ENCODE data around the gene TMEM204. TPM values are rescaled to one million over a fixed set of nuclear protein-coding genes. Genes with fewer than 3 reads are reported as not detected.

The TMEM204 gene
- polyA plus RNA-seq, 1 donor from 2014 or later, result not detected

- no peak overlapping the region for H3K4me3 ChIP-seq (ENCODE audit: low read length)
Measured at GRCh38 chr16:1537763-1538289, 4.4 kb downstream of the TMEM204 start.

GRCh38 chr16:1538804-1539520, 5.5 kb downstream of the TMEM204 start:
- H3F3A ChIP-seq (ENCODE audit: insufficient read depth, low read length, poor library complexity, severe bottlenecking), result no peaks in the 10 kb centered on the region
- no peaks in the 10 kb centered on the region for H3K9me2 ChIP-seq (ENCODE audit: insufficient read depth, low read length)
- no peak overlapping the region for H2AFZ ChIP-seq (ENCODE audit: low read depth, low read length)
- H3K4me2 ChIP-seq (ENCODE audit: low read length), result no peak overlapping the region
- no peak overlapping the region for H3K4me3 ChIP-seq (ENCODE audit: low read length)
- H3K36me3 ChIP-seq (ENCODE audit: insufficient read depth, low read length), result no peaks in the 10 kb centered on the region
- H3K9me3 ChIP-seq (ENCODE audit: low read length), result no peaks in the 10 kb centered on the region
- no peak overlapping the region for H3K9ac ChIP-seq (ENCODE audit: low read length)
- H3K79me2 ChIP-seq (replicated peaks; ENCODE audit: insufficient read depth, low read length), result no peaks in the 10 kb centered on the region
- no peaks in the 10 kb centered on the region for H4K20me1 ChIP-seq (ENCODE audit: insufficient read depth)
- TF ChIP-seq CTCF (IDR thresholded peaks at IDR 0.05; ENCODE audit: poor library complexity, severe bottlenecking), result no peak
- no peak for TF ChIP-seq RAD21 (conservative IDR thresholded peaks at IDR 0.05)
- TF ChIP-seq TAF1 (IDR thresholded peaks at IDR 0.05; ENCODE audit: low read depth), result no peak
- TF ChIP-seq EZH2 (IDR thresholded peaks at IDR 0.05; ENCODE audit: borderline replicate concordance, insufficient read depth, low read length, poor library complexity, severe bottlenecking), result no peak
- TF ChIP-seq MXI1 (conservative IDR thresholded peaks at IDR 0.05; ENCODE audit: poor library complexity, severe bottlenecking), result no peak
- TF ChIP-seq REST (IDR thresholded peaks at IDR 0.05; ENCODE audit: borderline replicate concordance), result no peak
- no peak for TF ChIP-seq EP300 (conservative IDR thresholded peaks at IDR 0.05; ENCODE audit: poor library complexity, severe bottlenecking)
- no peak for TF ChIP-seq POLR2AphosphoS5 (IDR thresholded peaks at IDR 0.05)
- no peak for TF ChIP-seq SMC3 (conservative IDR thresholded peaks at IDR 0.05; ENCODE audit: poor library complexity)
- no peaks in the 10 kb centered on the region for H3K27me3 ChIP-seq (ENCODE audit: insufficient read depth, low read depth, low read length)
- H3K27ac ChIP-seq (ENCODE audit: low read length), result no peak overlapping the region

More at GRCh38 chr16:1537763-1538289, 4.4 kb downstream of the TMEM204 start:
- Histone ChIP-seq H3K36me3 (ENCODE audit: insufficient read depth, low read length) (no peaks in the 10 kb centered on the region), H3F3A (ENCODE audit: insufficient read depth, low read length, poor library complexity, severe bottlenecking) (no peaks in the 10 kb centered on the region), H3K27ac (ENCODE audit: low read length) (no peak overlapping the region), H3K4me2 (ENCODE audit: low read length) (no peak overlapping the region), H3K79me2 (replicated peaks; ENCODE audit: insufficient read depth, low read length) (no peaks in the 10 kb centered on the region), H3K9me3 (ENCODE audit: low read length) (no peaks in the 10 kb centered on the region), H2AFZ (ENCODE audit: low read depth, low read length) (no peak overlapping the region), H3K9ac (ENCODE audit: low read length) (no peak overlapping the region), H3K27me3 (ENCODE audit: insufficient read depth, low read depth, low read length) (no peaks in the 10 kb centered on the region), H4K20me1 (ENCODE audit: insufficient read depth) (no peaks in the 10 kb centered on the region), H3K9me2 (ENCODE audit: insufficient read depth, low read length) (no peaks in the 10 kb centered on the region)
- TF ChIP-seq EZH2 (IDR thresholded peaks at IDR 0.05; ENCODE audit: borderline replicate concordance, insufficient read depth, low read length, poor library complexity, severe bottlenecking), result no peak

All from neural cell (in vitro differentiated cells).